Natural killer cell treated with Interleukin-12 subunit alpha and Interleukin-12 subunit beta and Interleukin-15 and Interleukin-18, amount 100 ng/mL, for 72 hours (primary cell): ENCODE measurements around the gene LEO1. TPM values are rescaled to one million over a fixed set of nuclear protein-coding genes. Genes with fewer than 3 reads are reported as not detected.
"Not testable (repeated sequence)": the region's sequence is repeated elsewhere in the genome, so short reads cannot be mapped to it uniquely, and the experiment has no call there.

Experiments
- ATAC-seq, 2 donors: fragments of 150-1000 bp; cut with Tn5 transposase in 1 of 2; sonication (Bioruptor Pico), chemical (Tn5 transposase) in 1 of 2; 2 replicates each; pipeline ENCODE4 v1.10.0; 2021
- DNase-seq: peaks from one replicate; pipeline ENCODE4 v3.0.0; 2022; ENCODE audit warnings: low spot score
- H3K27ac Mint-ChIP-seq, 2 donors: 1 replicate in 1 of 2; 2 replicates in 1 of 2; pipeline ENCODE4 v1.8.0; 2022; ENCODE audit warnings: mixed read lengths in 2 of 2, mild to moderate bottlenecking in 1 of 2, moderate library complexity in 1 of 2
- H3K27me3 Mint-ChIP-seq, 2 donors: 1 replicate in 1 of 2; 2 replicates in 1 of 2; pipeline ENCODE4 v1.8.0; 2022; ENCODE audit warnings: mixed read lengths in 2 of 2
- H3K36me3 Mint-ChIP-seq: one replicate; pipeline ENCODE4 v1.8.0; 2022; ENCODE audit warnings: mixed read lengths
- H3K4me1 Mint-ChIP-seq, 2 donors: 1 replicate in 1 of 2; 2 replicates in 1 of 2; pipeline ENCODE4 v1.8.0; 2022; ENCODE audit warnings: low read depth in 2 of 2, mixed read lengths in 2 of 2, mild to moderate bottlenecking in 1 of 2
- H3K4me3 Mint-ChIP-seq: one replicate; pipeline ENCODE4 v1.8.0; 2022; ENCODE audit warnings: mixed read lengths
- H3K9me3 Mint-ChIP-seq: 2 replicates; pipeline ENCODE4 v1.8.0; 2022; ENCODE audit warnings: mixed read lengths
- total RNA-seq, 2 donors: library from RNA; stranded (reverse); gene quantifications; one replicate each; pipeline ENCODE4 v1.2.3, GENCODE V29; 2022

The LEO1 gene
- total RNA-seq, 2 donors from 2014 or later = 29.6 to 31.6 TPM

GRCh38 chr15:52010633-52011595 lies 39.3 kb upstream of the LEO1 start:
- Mint-ChIP-seq H3K9me3 (no peaks in the 10 kb centered on the region), H3K4me1 (peaks cover 46 to 68% of the 10 kb centered on the region in 2 donors), H3K4me3 (peak overlapping the region; percentile 67), H3K27me3 (no peaks in the 10 kb centered on the region), H3K36me3 (no peaks in the 10 kb centered on the region), H3K27ac (peak overlapping the region; percentile 93 to 98)
- DNase-seq = no peak
- peak in 1 of 2 donors; percentile 47 for ATAC-seq

- DNase-seq = no peak
- ATAC-seq = no peak
- H3K4me3 Mint-ChIP-seq = peak overlapping the region; percentile 53
- H3K9me3 Mint-ChIP-seq = no peaks in the 10 kb centered on the region
- peaks cover 57 to 75% of the 10 kb centered on the region in 2 donors for H3K4me1 Mint-ChIP-seq
- H3K27ac Mint-ChIP-seq = peak overlapping the region; percentile 19 to 95
- H3K27me3 Mint-ChIP-seq = no peaks in the 10 kb centered on the region
- peaks cover 3% of the 10 kb centered on the region for H3K36me3 Mint-ChIP-seq
Observed at GRCh38 chr15:52008698-52009434, 37.3 kb upstream of the LEO1 start.

- no peak for DNase-seq
- H3K9me3 Mint-ChIP-seq = no peaks in the 10 kb centered on the region
- no peak for ATAC-seq
- H3K36me3 Mint-ChIP-seq = peaks cover 4% of the 10 kb centered on the region
- peak overlapping the region; percentile 19 to 95 for H3K27ac Mint-ChIP-seq
- H3K4me1 Mint-ChIP-seq = peaks cover 52 to 75% of the 10 kb centered on the region in 2 donors
- no peaks in the 10 kb centered on the region for H3K27me3 Mint-ChIP-seq
- peak overlapping the region; percentile 53 for H3K4me3 Mint-ChIP-seq
Observed at GRCh38 chr15:52008359-52008697, 36.8 kb upstream of the LEO1 start.

- peaks cover 46 to 72% of the 10 kb centered on the region in 2 donors for H3K4me1 Mint-ChIP-seq
- ATAC-seq (peak in 1 of 2 donors; percentile 1), DNase-seq (no peak)
Observed at GRCh38 chr15:52006702-52007340, 35.2 kb upstream of the LEO1 start.

GRCh38 chr15:52005748-52006701 lies 34.4 kb upstream of the LEO1 start:
- peak overlapping the region; percentile 70 for H3K4me3 Mint-ChIP-seq
- H3K27me3 Mint-ChIP-seq = no peaks in the 10 kb centered on the region
- H3K4me1 Mint-ChIP-seq = peaks cover 46 to 65% of the 10 kb centered on the region in 2 donors
- H3K9me3 Mint-ChIP-seq = peaks cover 3% of the 10 kb centered on the region
- peaks cover 12% of the 10 kb centered on the region for H3K36me3 Mint-ChIP-seq
- ATAC-seq (peak; percentile 93 to 94), DNase-seq (no peak)
- H3K27ac Mint-ChIP-seq = peak overlapping the region; percentile 88 to 95

More at GRCh38 chr15:52006702-52007340, 35.2 kb upstream of the LEO1 start:
- Mint-ChIP-seq H3K27ac (peak overlapping the region; percentile 88 to 95), H3K9me3 (peaks cover 3% of the 10 kb centered on the region), H3K27me3 (no peaks in the 10 kb centered on the region), H3K36me3 (peaks cover 12% of the 10 kb centered on the region), H3K4me3 (peak overlapping the region; percentile 70)

GRCh38 chr15:52004806-52005205 lies 33.2 kb upstream of the LEO1 start:
- Mint-ChIP-seq H3K36me3 (peaks cover 12% of the 10 kb centered on the region), H3K4me1 (peaks cover 43 to 59% of the 10 kb centered on the region in 2 donors), H3K9me3 (peaks cover 3% of the 10 kb centered on the region), H3K27ac (peak overlapping the region; percentile 88 to 95), H3K4me3 (peak overlapping the region; percentile 70), H3K27me3 (no peaks in the 10 kb centered on the region)
- DNase-seq (no peak), ATAC-seq (no peak)

- H3K36me3 Mint-ChIP-seq = peaks cover 12% of the 10 kb centered on the region
- H3K9me3 Mint-ChIP-seq = peaks cover 3% of the 10 kb centered on the region
- H3K27me3 Mint-ChIP-seq = no peaks in the 10 kb centered on the region
- H3K4me3 Mint-ChIP-seq = no peak overlapping the region
- H3K4me1 Mint-ChIP-seq = peaks cover 37 to 54% of the 10 kb centered on the region in 2 donors
- DNase-seq (no peak), ATAC-seq (no peak)
- peak overlapping the region in 1 of 2 donors; percentile 95 for H3K27ac Mint-ChIP-seq
Observed at GRCh38 chr15:52003710-52004109, 32.1 kb upstream of the LEO1 start.

- ATAC-seq, H3K9me3 Mint-ChIP-seq, H3K4me3 Mint-ChIP-seq, H3K27me3 Mint-ChIP-seq, DNase-seq: not testable (repeated sequence)
- Mint-ChIP-seq H3K36me3 (peaks cover 12% of the 10 kb centered on the region), H3K4me1 (peaks cover 33 to 48% of the 10 kb centered on the region in 2 donors), H3K27ac (peak overlapping the region in 1 of 2 donors; percentile 95)
Observed at GRCh38 chr15:52003089-52003488, 31.5 kb upstream of the LEO1 start.

GRCh38 chr15:52002351-52002750 lies 30.8 kb upstream of the LEO1 start:
- ATAC-seq = no peak
- DNase-seq = no peak
- H3K27me3 Mint-ChIP-seq = no peaks in the 10 kb centered on the region
- peaks cover 12% of the 10 kb centered on the region for H3K36me3 Mint-ChIP-seq
- peak overlapping the region; percentile 19 for H3K4me3 Mint-ChIP-seq
- H3K9me3 Mint-ChIP-seq = peaks cover 3% of the 10 kb centered on the region
- H3K4me1 Mint-ChIP-seq = peaks cover 30 to 44% of the 10 kb centered on the region in 2 donors
- peak overlapping the region; percentile 42 to 44 for H3K27ac Mint-ChIP-seq

- Mint-ChIP-seq H3K9me3 (no peaks in the 10 kb centered on the region), H3K27me3 (no peaks in the 10 kb centered on the region), H3K4me1 (no peaks in the 10 kb centered on the region), H3K27ac (no peak overlapping the region), H3K4me3 (no peak overlapping the region), H3K36me3 (no peaks in the 10 kb centered on the region)
- no peak for DNase-seq
- no peak for ATAC-seq
Observed at GRCh38 chr15:51992953-51993352, 21.4 kb upstream of the LEO1 start.

GRCh38 chr15:51991141-51991540 lies 19.6 kb upstream of the LEO1 start:
- no peaks in the 10 kb centered on the region for H3K4me1 Mint-ChIP-seq
- H3K4me3 Mint-ChIP-seq = no peak overlapping the region
- no peaks in the 10 kb centered on the region for H3K36me3 Mint-ChIP-seq
- H3K27me3 Mint-ChIP-seq = no peaks in the 10 kb centered on the region
- ATAC-seq = no peak
- no peak for DNase-seq
- H3K9me3 Mint-ChIP-seq = no peaks in the 10 kb centered on the region
- H3K27ac Mint-ChIP-seq = no peak overlapping the region

GRCh38 chr15:51982770-51983103 lies 11.2 kb upstream of the LEO1 start:
- Mint-ChIP-seq H3K27me3 (no peaks in the 10 kb centered on the region), H3K27ac (peak overlapping the region; percentile 72 to 82), H3K4me3 (no peak overlapping the region), H3K4me1 (peaks cover 10 to 20% of the 10 kb centered on the region in 2 donors), H3K36me3 (no peaks in the 10 kb centered on the region), H3K9me3 (no peaks in the 10 kb centered on the region)
- DNase-seq = no peak
- ATAC-seq = no peak
